ENCODE results near the gene UGT3A2.

The UGT3A2 gene

GRCh38 chr5:36066001-36066539, 612 bp downstream of the UGT3A2 start:
- Histone ChIP-seq H3K27me3 (ENCODE audit: insufficient read depth, low read length, poor library complexity, severe bottlenecking) (no peaks in the 10 kb centered on the region), H3K9me2 (replicated peaks; ENCODE audit: low read depth, low read length) (no peaks in the 10 kb centered on the region), H3K36me3 (ENCODE audit: insufficient read depth, low read length) (no peaks in the 10 kb centered on the region), H3K79me2 (ENCODE audit: insufficient read depth, low read length) (no peaks in the 10 kb centered on the region), H3K4me2 (ENCODE audit: low read depth, low read length, poor library complexity, severe bottlenecking) (no peak overlapping the region), H3K4me3 (ENCODE audit: low read length, poor library complexity, severe bottlenecking) (no peak overlapping the region), H3K9me3 (ENCODE audit: insufficient read depth, low read depth, low read length) (no peaks in the 10 kb centered on the region; the same call in 1 of the 2 replicates), H4K20me1 (ENCODE audit: insufficient read depth, low read length, poor library complexity, severe bottlenecking) (no peaks in the 10 kb centered on the region), H3K4me1 (ENCODE audit: insufficient read depth, low read length, poor library complexity, severe bottlenecking) (peaks cover 9% of the 10 kb centered on the region), H3K9ac (ENCODE audit: low read depth, low read length, poor library complexity, severe bottlenecking) (no peak overlapping the region), H2AFZ (ENCODE audit: low read length) (no peak overlapping the region), H3F3A (ENCODE audit: low read depth) (no peaks in the 10 kb centered on the region)
- TF ChIP-seq CTCF (conservative IDR thresholded peaks at IDR 0.05; ENCODE audit: low read length) = no peak
- TF ChIP-seq EZH2phosphoT487 (IDR thresholded peaks at IDR 0.05; ENCODE audit: borderline replicate concordance) = no peak

- no peaks in the 10 kb centered on the region for H3K27me3 ChIP-seq (ENCODE audit: insufficient read depth, low read length, poor library complexity, severe bottlenecking)
- H3K9me3 ChIP-seq (ENCODE audit: insufficient read depth, low read depth, low read length) = no peaks in the 10 kb centered on the region; the same call in 1 of the 2 replicates
- H3F3A ChIP-seq (ENCODE audit: low read depth) = peaks cover 9% of the 10 kb centered on the region
- H4K20me1 ChIP-seq (ENCODE audit: insufficient read depth, low read length, poor library complexity, severe bottlenecking) = no peaks in the 10 kb centered on the region
- H3K36me3 ChIP-seq (ENCODE audit: insufficient read depth, low read length) = no peaks in the 10 kb centered on the region
- H3K9ac ChIP-seq (ENCODE audit: low read depth, low read length, poor library complexity, severe bottlenecking) = peak overlapping the region; percentile 68
- H3K9me2 ChIP-seq (replicated peaks; ENCODE audit: low read depth, low read length) = no peaks in the 10 kb centered on the region
- peak overlapping the region; percentile 76 for H3K4me2 ChIP-seq (ENCODE audit: low read depth, low read length, poor library complexity, severe bottlenecking)
- H2AFZ ChIP-seq (ENCODE audit: low read length) = no peak overlapping the region
- TF ChIP-seq CTCF (conservative IDR thresholded peaks at IDR 0.05; ENCODE audit: low read length) = peak; percentile 67
- no peak for TF ChIP-seq EZH2phosphoT487 (IDR thresholded peaks at IDR 0.05; ENCODE audit: borderline replicate concordance)
- H3K4me3 ChIP-seq (ENCODE audit: low read length, poor library complexity, severe bottlenecking) = peak overlapping the region; percentile 49
- peaks cover 54% of the 10 kb centered on the region for H3K4me1 ChIP-seq (ENCODE audit: insufficient read depth, low read length, poor library complexity, severe bottlenecking)
- no peaks in the 10 kb centered on the region for H3K79me2 ChIP-seq (ENCODE audit: insufficient read depth, low read length)
Measured at GRCh38 chr5:36060420-36060887, 6.2 kb downstream of the UGT3A2 start.

GRCh38 chr5:36059571-36060419, 6.9 kb downstream of the UGT3A2 start:
- Histone ChIP-seq H3K9ac (ENCODE audit: low read depth, low read length, poor library complexity, severe bottlenecking) (peak overlapping the region; percentile 68), H3K4me1 (ENCODE audit: insufficient read depth, low read length, poor library complexity, severe bottlenecking) (peaks cover 61% of the 10 kb centered on the region), H3K27me3 (ENCODE audit: insufficient read depth, low read length, poor library complexity, severe bottlenecking) (no peaks in the 10 kb centered on the region), H4K20me1 (ENCODE audit: insufficient read depth, low read length, poor library complexity, severe bottlenecking) (no peaks in the 10 kb centered on the region), H3K36me3 (ENCODE audit: insufficient read depth, low read length) (no peaks in the 10 kb centered on the region), H3F3A (ENCODE audit: low read depth) (peaks cover 9% of the 10 kb centered on the region), H3K4me3 (ENCODE audit: low read length, poor library complexity, severe bottlenecking) (peak overlapping the region; percentile 49), H3K79me2 (ENCODE audit: insufficient read depth, low read length) (no peaks in the 10 kb centered on the region), H3K9me3 (ENCODE audit: insufficient read depth, low read depth, low read length) (no peaks in the 10 kb centered on the region; the same call in 1 of the 2 replicates), H3K9me2 (replicated peaks; ENCODE audit: low read depth, low read length) (no peaks in the 10 kb centered on the region), H3K4me2 (ENCODE audit: low read depth, low read length, poor library complexity, severe bottlenecking) (peak overlapping the region; percentile 76), H2AFZ (ENCODE audit: low read length) (peak overlapping the region; percentile 79)
- TF ChIP-seq EZH2phosphoT487 (IDR thresholded peaks at IDR 0.05; ENCODE audit: borderline replicate concordance) (no peak), CTCF (conservative IDR thresholded peaks at IDR 0.05; ENCODE audit: low read length) (no peak)

Measured in Loucy (cell line).